NOMO-1 (cell line): Measurements from ENCODE around the gene CISD1.

ENCODE experiments used
- DNase-seq, 2 experiments: peaks; one replicate each; lab custom pipeline; 2025; ENCODE audit not compliant: unreplicated experiment in 2 of 2; lab: John Stamatoyannopoulos, UW

The CISD1 gene

GRCh38 chr10:58264780-58265179 is 4.2 kb upstream of the CISD1 start:
- DNase-seq = peak; percentile 17 to 33

- no peak for DNase-seq
Observed at GRCh38 chr10:58265249-58265648, 3.7 kb upstream of the CISD1 start.

- peak; percentile 47 to 85 for DNase-seq
Observed at GRCh38 chr10:58266003-58266825, 2.7 kb upstream of the CISD1 start.

- peak; percentile 85 to 96 for DNase-seq
Observed at GRCh38 chr10:58266826-58267712, 1.9 kb upstream of the CISD1 start.

- DNase-seq = peak; percentile 78 to 90
Observed at GRCh38 chr10:58267713-58268453, 1.1 kb upstream of the CISD1 start, which contains the start of gene IPMK. Gene IPMK (minus strand): TSS chr10:58267894. CDS start chr10:58267611, 283 bp downstream.

GRCh38 chr10:58268454-58268945 is 462 bp upstream of the CISD1 start:
- no peak for DNase-seq

DNA sequence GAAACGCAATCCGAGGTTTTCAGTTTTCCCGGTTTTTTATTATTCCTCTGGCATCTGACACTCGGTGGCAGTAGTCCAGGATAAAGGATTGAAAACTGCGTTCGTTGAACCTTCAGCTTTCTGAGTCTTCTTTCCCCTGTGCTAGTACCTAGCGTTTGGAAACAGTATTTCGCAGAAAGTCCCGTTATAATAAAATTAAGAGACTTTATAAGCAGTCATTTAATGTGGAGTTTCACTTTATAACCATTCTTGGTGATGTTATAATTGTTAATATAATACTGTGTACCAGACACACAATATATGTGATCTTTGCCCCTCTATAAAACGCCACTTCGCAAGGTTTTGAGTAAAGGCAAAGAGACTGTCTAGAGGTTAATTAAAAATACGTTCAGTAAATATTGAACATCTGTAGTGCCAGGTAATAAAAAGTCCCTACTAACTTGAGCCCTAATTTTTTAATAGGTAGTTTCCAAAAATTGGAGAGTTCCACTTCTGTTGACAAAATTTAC is 874 bp downstream of the CISD1 start:
- no peak for DNase-seq

GRCh38 chr10:58275261-58275660 is 6.3 kb downstream of the CISD1 start:
- DNase-seq = no peak

DNA sequence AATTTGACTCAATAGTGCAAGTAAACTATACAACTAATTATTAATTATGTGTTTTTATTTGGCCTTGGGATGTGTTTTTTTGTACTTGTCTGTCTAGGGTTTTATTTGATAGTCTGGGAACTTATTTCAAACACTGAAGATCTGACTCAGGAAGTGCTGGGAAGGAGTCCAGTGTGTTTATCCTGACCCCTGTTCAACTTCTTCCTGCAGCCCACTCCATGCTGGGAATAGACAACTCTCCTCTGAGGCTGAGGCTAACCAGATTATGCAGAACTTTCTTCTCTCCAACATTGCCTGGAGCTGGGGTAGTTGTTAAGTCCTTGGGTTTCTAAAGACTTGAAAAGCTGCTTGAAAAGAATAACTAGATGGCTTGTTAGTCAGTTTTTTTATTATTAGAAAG is 6.9 kb downstream of the CISD1 start:
- DNase-seq = no peak

GRCh38 chr10:58278274-58278961 is 9.5 kb downstream of the CISD1 start:
- DNase-seq = no peak

- DNase-seq = no peak
Observed at GRCh38 chr10:58278962-58279307, 10.0 kb downstream of the CISD1 start.

DNA sequence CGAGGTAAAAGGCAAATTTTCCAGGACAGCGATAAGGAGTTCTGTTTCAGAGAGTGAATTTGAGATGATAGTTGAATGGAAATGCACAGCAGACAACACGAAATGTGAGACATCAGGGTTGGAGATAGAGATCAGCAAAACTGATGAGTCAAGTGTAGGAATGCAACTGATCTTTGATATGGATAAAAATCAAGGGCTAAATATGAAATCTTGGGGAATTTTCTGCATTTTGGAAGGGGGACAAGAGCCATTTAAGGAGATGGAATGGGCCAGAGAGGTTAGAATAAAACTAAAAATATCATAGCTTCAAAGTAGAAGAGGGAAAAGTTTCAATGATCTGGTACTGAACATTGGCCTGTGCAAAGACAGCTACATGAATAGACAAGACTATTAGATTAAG is 11.5 kb downstream of the CISD1 start:
- DNase-seq = no peak

GRCh38 chr10:58281092-58281752 is 12.3 kb downstream of the CISD1 start:
- DNase-seq = no peak

GRCh38 chr10:58282615-58283014 is 13.7 kb downstream of the CISD1 start:
- DNase-seq = peak; percentile 74 to 95

DNA sequence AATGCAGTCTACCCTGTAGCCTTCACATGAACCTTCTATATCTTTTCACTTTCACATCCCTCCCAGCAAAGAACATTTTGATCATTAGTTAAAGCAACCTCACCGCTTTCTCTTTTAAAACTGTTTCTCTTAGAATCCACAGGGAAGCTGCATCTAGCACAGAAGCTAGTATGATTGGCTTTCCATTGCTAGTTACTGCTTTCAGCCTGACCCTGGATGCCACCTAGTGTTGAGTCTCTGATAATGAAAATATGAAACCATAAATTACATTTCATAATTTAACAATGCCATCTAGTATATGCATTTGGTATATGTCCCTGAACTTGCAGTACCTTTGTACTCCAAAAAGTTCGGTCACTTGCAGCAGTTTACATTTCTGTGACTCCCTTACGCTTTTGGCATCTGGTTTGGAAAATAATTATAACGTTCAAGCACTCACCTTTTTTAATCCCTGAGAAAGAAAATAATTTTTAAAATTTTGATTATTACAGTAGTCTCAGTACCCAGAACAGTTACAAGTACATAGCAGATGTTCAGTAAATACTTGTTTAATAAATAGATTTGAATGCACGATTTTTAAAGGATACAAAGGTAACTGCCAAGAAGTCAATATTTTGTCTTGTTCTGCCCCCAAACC is 22.7 kb downstream of the CISD1 start:
- peak; percentile 22 to 59 for DNase-seq

DNA sequence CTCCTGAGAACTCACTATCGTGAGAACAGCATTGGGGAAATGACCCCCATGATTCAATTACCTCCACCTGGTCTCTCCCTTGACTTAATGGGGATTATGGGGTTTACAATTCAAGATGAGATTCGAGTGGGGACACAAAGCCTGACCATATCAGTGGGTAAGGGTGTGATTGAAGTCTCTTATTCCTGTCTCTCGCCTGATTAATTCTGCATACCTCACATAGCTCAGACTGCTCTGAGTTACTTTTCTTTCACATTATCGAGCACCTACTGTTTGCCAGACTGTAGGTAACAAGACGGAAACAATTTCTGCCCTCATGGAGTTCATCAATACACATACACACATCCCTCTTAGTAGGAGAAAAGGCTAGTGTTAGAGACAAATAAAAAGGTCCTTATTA is 25.0 kb downstream of the CISD1 start:
- DNase-seq = no peak

GRCh38 chr10:58299580-58299979 is 30.6 kb downstream of the CISD1 start:
- DNase-seq = peak; percentile 53 to 81

GRCh38 chr10:58300676-58301075 is 31.7 kb downstream of the CISD1 start:
- DNase-seq = no peak

GRCh38 chr10:58302254-58302653 is 33.3 kb downstream of the CISD1 start:
- DNase-seq = no peak
